Astrocyte (in vitro differentiated cells and primary cell): ENCODE data around the gene SQSTM1. TPM values are rescaled to one million over a fixed set of nuclear protein-coding genes. Genes with fewer than 3 reads are reported as not detected.

Experiments used
- DNase-seq: peaks from one replicate; pipeline ENCODE4 v3.0.0-alpha.2; 2010; ENCODE audit warnings: low read depth
- FAIRE-seq: peaks from 2 replicates; lab custom pipeline; 2011; peaks lifted over from hg19 to GRCh38; lab: Jason Lieb, UNC
- H2AFZ ChIP-seq: 2 replicates; pipeline ENCODE4 v1.6.0; 2012; ENCODE audit warnings: low read depth, low read length, inconsistent platforms
- H3K27ac ChIP-seq: 2 replicates; pipeline ENCODE4 v1.5.1; 2011; ENCODE audit warnings: low read depth, low read length, inconsistent platforms
- H3K27me3 ChIP-seq: 2 replicates; pipeline ENCODE4 v1.6.0; 2011; ENCODE audit warnings: low read length, inconsistent platforms; ENCODE audit not compliant: insufficient read depth
- H3K36me3 ChIP-seq: 2 replicates; pipeline ENCODE4 v1.5.1; 2011; ENCODE audit warnings: low read length, inconsistent platforms; ENCODE audit not compliant: insufficient read depth
- H3K4me1 ChIP-seq: 2 replicates; pipeline ENCODE4 v1.5.1; 2011; ENCODE audit warnings: low read length, inconsistent platforms; ENCODE audit not compliant: insufficient read depth
- H3K4me2 ChIP-seq: 2 replicates; pipeline ENCODE4 v1.6.0; 2012; ENCODE audit warnings: low read length, inconsistent platforms
- H3K4me3 ChIP-seq: 2 replicates; pipeline ENCODE4 v1.5.1; 2011; ENCODE audit warnings: low read depth, mild to moderate bottlenecking, low read length, inconsistent platforms; ENCODE audit not compliant: insufficient read depth
- H3K79me2 ChIP-seq: 2 replicates; pipeline ENCODE4 v1.6.0; 2012; ENCODE audit warnings: mild to moderate bottlenecking, low read length, inconsistent platforms; ENCODE audit not compliant: insufficient read depth
- H3K9ac ChIP-seq: 2 replicates; pipeline ENCODE4 v1.6.0; 2012; ENCODE audit warnings: mild to moderate bottlenecking, low read length, inconsistent platforms
- H3K9me3 ChIP-seq: 2 replicates; pipeline ENCODE4 v1.5.1; 2012; ENCODE audit warnings: low read depth, mild to moderate bottlenecking, low read length, inconsistent platforms; ENCODE audit not compliant: insufficient read depth
- H4K20me1 ChIP-seq: 2 replicates; pipeline ENCODE4 v1.6.0; 2012; ENCODE audit warnings: low read length, inconsistent platforms; ENCODE audit not compliant: insufficient read depth
- H3K27ac Mint-ChIP-seq: one replicate; pipeline ENCODE4 v1.8.0; 2021; ENCODE audit warnings: mild to moderate bottlenecking, mixed read lengths; ENCODE audit not compliant: unreplicated experiment
- H3K27me3 Mint-ChIP-seq: one replicate; pipeline ENCODE4 v1.8.0; 2021; ENCODE audit warnings: low read depth, mixed read lengths; ENCODE audit not compliant: unreplicated experiment
- H3K36me3 Mint-ChIP-seq: one replicate; pipeline ENCODE4 v1.8.0; 2021; ENCODE audit warnings: low read depth, mixed read lengths; ENCODE audit not compliant: unreplicated experiment
- H3K4me1 Mint-ChIP-seq: one replicate; pipeline ENCODE4 v1.8.0; 2021; ENCODE audit warnings: low read depth, mixed read lengths; ENCODE audit not compliant: unreplicated experiment
- H3K4me3 Mint-ChIP-seq: one replicate; pipeline ENCODE4 v1.8.0; 2021; ENCODE audit warnings: mild to moderate bottlenecking, moderate library complexity, mixed read lengths; ENCODE audit not compliant: unreplicated experiment
- H3K9me3 Mint-ChIP-seq: one replicate; pipeline ENCODE4 v1.8.0; 2021; ENCODE audit warnings: mild to moderate bottlenecking, mixed read lengths; ENCODE audit not compliant: unreplicated experiment
- CTCF ChIP-seq: IDR thresholded peaks from 2 replicates; pipeline ENCODE4 v1.5.1; 2011; ENCODE audit warnings: low read depth, mild to moderate bottlenecking, inconsistent platforms, low read length, moderate library complexity; ENCODE audit not compliant: insufficient read depth
- EZH2 ChIP-seq: IDR thresholded peaks from 2 replicates; pipeline ENCODE4 v1.6.1; 2012; ENCODE audit warnings: mild to moderate bottlenecking, low read length, inconsistent platforms; ENCODE audit not compliant: insufficient read depth
- total RNA-seq: library from RNA; stranded (reverse); gene quantifications from 2 replicates; pipeline ENCODE4 v1.2.1, GENCODE V29; 2021

The SQSTM1 gene
- total RNA-seq, 1 donor from 2014 or later = 262 TPM

GRCh38 chr5:179878222-179879002, 57.7 kb downstream of the SQSTM1 start:
- TF ChIP-seq EZH2 (no peak), CTCF (no peak)
- DNase-seq = no peak
- Mint-ChIP-seq H3K27me3 (no peaks in the 10 kb centered on the region), H3K9me3 (peaks cover 6% of the 10 kb centered on the region), H3K27ac (no peak overlapping the region), H3K4me3 (no peak overlapping the region), H3K36me3 (peaks cover 16% of the 10 kb centered on the region), H3K4me1 (no peaks in the 10 kb centered on the region)
- no peaks in the 10 kb centered on the region for H3K79me2 ChIP-seq
- H3K27ac ChIP-seq = no peak overlapping the region
- peaks cover 5% of the 10 kb centered on the region for H3K9me3 ChIP-seq
- H3K27me3 ChIP-seq = no peaks in the 10 kb centered on the region
- H3K4me1 ChIP-seq = no peaks in the 10 kb centered on the region
- H2AFZ ChIP-seq = no peak overlapping the region
- no peak overlapping the region for H3K4me3 ChIP-seq
- peaks cover 28% of the 10 kb centered on the region for H3K36me3 ChIP-seq
- no peak overlapping the region for H3K9ac ChIP-seq
- no peak for FAIRE-seq
- no peak overlapping the region for H3K4me2 ChIP-seq
- no peaks in the 10 kb centered on the region for H4K20me1 ChIP-seq

GRCh38 chr5:179879003-179879689, 58.4 kb downstream of the SQSTM1 start:
- Mint-ChIP-seq H3K27ac (no peak overlapping the region), H3K36me3 (peaks cover 23% of the 10 kb centered on the region), H3K4me3 (no peak overlapping the region), H3K27me3 (no peaks in the 10 kb centered on the region), H3K4me1 (no peaks in the 10 kb centered on the region), H3K9me3 (peaks cover 10% of the 10 kb centered on the region)
- TF ChIP-seq CTCF (no peak), EZH2 (no peak)
- Histone ChIP-seq H2AFZ (no peak overlapping the region), H3K27ac (no peak overlapping the region), H3K9me3 (peaks cover 11% of the 10 kb centered on the region), H3K27me3 (no peaks in the 10 kb centered on the region), H4K20me1 (no peaks in the 10 kb centered on the region), H3K4me2 (no peak overlapping the region), H3K4me1 (no peaks in the 10 kb centered on the region), H3K79me2 (no peaks in the 10 kb centered on the region), H3K9ac (no peak overlapping the region), H3K4me3 (no peak overlapping the region), H3K36me3 (peaks cover 30% of the 10 kb centered on the region)
- FAIRE-seq = no peak
- DNase-seq = no peak

GRCh38 chr5:179879690-179880010, 58.9 kb downstream of the SQSTM1 start:
- Histone ChIP-seq H3K4me2 (no peak overlapping the region), H3K27ac (no peak overlapping the region), H3K4me3 (no peak overlapping the region), H4K20me1 (no peaks in the 10 kb centered on the region), H3K9ac (no peak overlapping the region), H3K4me1 (no peaks in the 10 kb centered on the region), H3K27me3 (no peaks in the 10 kb centered on the region), H2AFZ (no peak overlapping the region), H3K36me3 (peaks cover 35% of the 10 kb centered on the region), H3K79me2 (no peaks in the 10 kb centered on the region), H3K9me3 (peaks cover 11% of the 10 kb centered on the region)
- H3K4me1 Mint-ChIP-seq = no peaks in the 10 kb centered on the region
- H3K27ac Mint-ChIP-seq = no peak overlapping the region
- peaks cover 10% of the 10 kb centered on the region for H3K9me3 Mint-ChIP-seq
- no peak for FAIRE-seq
- H3K27me3 Mint-ChIP-seq = no peaks in the 10 kb centered on the region
- no peak overlapping the region for H3K4me3 Mint-ChIP-seq
- H3K36me3 Mint-ChIP-seq = peaks cover 28% of the 10 kb centered on the region
- DNase-seq = no peak
- TF ChIP-seq CTCF = no peak
- TF ChIP-seq EZH2 = no peak
